ENCODE measurements around the gene ERP44. TPM values are rescaled to one million over a fixed set of nuclear protein-coding genes. Genes with fewer than 3 reads are reported as not detected.

Gene ERP44
- total RNA-seq, 1 experiment from 2014 or later, result 9.4 TPM

DNA sequence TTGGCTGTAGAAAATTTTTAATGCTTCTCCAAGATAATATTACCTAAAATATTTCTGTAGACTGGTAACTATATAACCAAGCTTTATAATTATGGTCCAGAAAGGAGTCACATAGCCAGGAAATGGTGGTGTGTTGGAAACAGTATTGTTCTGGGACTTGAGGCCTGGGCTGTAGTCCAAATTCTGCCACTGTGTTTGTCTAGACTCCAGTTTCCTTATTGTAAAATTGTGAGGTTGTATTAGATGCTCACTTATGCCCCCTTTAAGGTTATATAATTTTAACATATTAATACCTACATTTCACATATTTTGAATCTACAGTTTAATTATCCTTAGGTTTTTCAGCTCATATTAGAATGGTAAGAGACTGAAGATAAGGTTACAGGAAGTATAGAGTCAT, 149.9 kb downstream of the ERP44 start:
- Histone ChIP-seq H3K9me3 (ENCODE audit: control insufficient read depth in 1 of 2, insufficient read depth in 1 of 2, low read depth in 1 of 2, low read length in 2 of 2) (no peaks in the 10 kb centered on the region), H4K20me1 (ENCODE audit: insufficient read depth) (no peaks in the 10 kb centered on the region), H3K9me2 (ENCODE audit: insufficient read depth) (no peaks in the 10 kb centered on the region), H3K27me3 (ENCODE audit: insufficient read depth, low read length) (no peaks in the 10 kb centered on the region), H3K27ac (ENCODE audit: low read depth, low read length) (no peak overlapping the region), H3K4me2 (ENCODE audit: low read length) (no peak overlapping the region), H3K9ac (ENCODE audit: low read length) (no peak overlapping the region), H3K4me1 (ENCODE audit: control insufficient read depth in 1 of 2, insufficient read depth in 2 of 2, low read length in 2 of 2) (no peaks in the 10 kb centered on the region), H3K36me3 (ENCODE audit: control insufficient read depth in 1 of 2, insufficient read depth in 2 of 2, low read length in 2 of 2) (no peaks in the 10 kb centered on the region), H2AFZ (ENCODE audit: low read depth, low read length, poor library complexity, severe bottlenecking) (no peak overlapping the region), H3K4me3 (replicated peaks in 1 of 2; ENCODE audit: low read depth in 1 of 2, low read length in 2 of 2) (no peak overlapping the region), H3K79me2 (ENCODE audit: insufficient read depth, low read length) (no peaks in the 10 kb centered on the region)
- ChIA-PET CTCF (no interaction called here), POLR2A (interaction anchor here (1.4 kb wide), 1 partner anchor 9 kb away, joined by 3 read pairs; no protein-coding TSS in a partner anchor), RAD21 (ENCODE audit: low non-redundant PET in 1 of 2, low total read pairs in 2 of 2, uncharacterized antibody in 2 of 2, unreplicated experiment in 2 of 2) (no interaction called here)
- BruUV-seq (replicated peaks), result no TSS peak
- DNase-seq (ENCODE audit: low read depth, low spot score), result no peak
- intact Hi-C loops (cut with micrococcal nuclease), result no loop called here
- ATAC-seq, result no peak
- TF ChIP-seq EZH2phosphoT487 (IDR thresholded peaks at IDR 0.05; ENCODE audit: borderline replicate concordance), result no peak
- TF ChIP-seq, protein P1, sequence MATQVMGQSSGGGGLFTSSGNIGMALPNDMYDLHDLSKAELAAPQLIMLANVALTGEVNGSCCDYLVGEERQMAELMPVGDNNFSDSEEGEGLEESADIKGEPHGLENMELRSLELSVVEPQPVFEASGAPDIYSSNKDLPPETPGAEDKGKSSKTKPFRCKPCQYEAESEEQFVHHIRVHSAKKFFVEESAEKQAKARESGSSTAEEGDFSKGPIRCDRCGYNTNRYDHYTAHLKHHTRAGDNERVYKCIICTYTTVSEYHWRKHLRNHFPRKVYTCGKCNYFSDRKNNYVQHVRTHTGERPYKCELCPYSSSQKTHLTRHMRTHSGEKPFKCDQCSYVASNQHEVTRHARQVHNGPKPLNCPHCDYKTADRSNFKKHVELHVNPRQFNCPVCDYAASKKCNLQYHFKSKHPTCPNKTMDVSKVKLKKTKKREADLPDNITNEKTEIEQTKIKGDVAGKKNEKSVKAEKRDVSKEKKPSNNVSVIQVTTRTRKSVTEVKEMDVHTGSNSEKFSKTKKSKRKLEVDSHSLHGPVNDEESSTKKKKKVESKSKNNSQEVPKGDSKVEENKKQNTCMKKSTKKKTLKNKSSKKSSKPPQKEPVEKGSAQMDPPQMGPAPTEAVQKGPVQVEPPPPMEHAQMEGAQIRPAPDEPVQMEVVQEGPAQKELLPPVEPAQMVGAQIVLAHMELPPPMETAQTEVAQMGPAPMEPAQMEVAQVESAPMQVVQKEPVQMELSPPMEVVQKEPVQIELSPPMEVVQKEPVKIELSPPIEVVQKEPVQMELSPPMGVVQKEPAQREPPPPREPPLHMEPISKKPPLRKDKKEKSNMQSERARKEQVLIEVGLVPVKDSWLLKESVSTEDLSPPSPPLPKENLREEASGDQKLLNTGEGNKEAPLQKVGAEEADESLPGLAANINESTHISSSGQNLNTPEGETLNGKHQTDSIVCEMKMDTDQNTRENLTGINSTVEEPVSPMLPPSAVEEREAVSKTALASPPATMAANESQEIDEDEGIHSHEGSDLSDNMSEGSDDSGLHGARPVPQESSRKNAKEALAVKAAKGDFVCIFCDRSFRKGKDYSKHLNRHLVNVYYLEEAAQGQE (IDR thresholded peaks at IDR 0.05; ENCODE audit: low read depth), result no peak
- TF ChIP-seq, protein P2, sequence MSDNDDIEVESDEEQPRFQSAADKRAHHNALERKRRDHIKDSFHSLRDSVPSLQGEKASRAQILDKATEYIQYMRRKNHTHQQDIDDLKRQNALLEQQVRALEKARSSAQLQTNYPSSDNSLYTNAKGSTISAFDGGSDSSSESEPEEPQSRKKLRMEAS (IDR thresholded peaks at IDR 0.05), result no peak

DNA sequence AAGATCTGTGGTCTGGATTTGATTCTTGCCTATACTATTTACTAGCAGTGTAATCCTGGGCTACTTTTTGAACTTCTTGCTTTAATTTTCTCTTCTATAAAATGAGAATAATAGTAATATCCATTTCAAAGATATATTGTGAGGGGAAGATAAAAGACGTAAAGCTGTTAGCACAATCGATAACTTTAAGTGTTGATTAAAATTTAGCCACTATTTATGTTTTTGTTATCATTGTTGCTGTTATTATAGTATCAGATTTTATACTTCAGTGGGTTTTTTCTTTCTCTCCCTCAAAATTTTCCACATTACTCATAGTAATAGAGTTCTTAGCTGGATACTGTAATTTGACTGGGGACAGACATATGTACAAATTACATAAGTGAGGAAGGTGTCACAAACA, 150.3 kb downstream of the ERP44 start:
- H3K9ac ChIP-seq (ENCODE audit: low read length), result no peak overlapping the region
- no peaks in the 10 kb centered on the region for H4K20me1 ChIP-seq (ENCODE audit: insufficient read depth)
- CTCF ChIA-PET, result no interaction called here
- TF ChIP-seq EGR1 (IDR thresholded peaks at IDR 0.05; ENCODE audit: low read depth) (no peak), YY1 (IDR thresholded peaks at IDR 0.05; ENCODE audit: extremely low read depth, insufficient replicate concordance, low read depth, low read length) (no peak), RAD21 (IDR thresholded peaks at IDR 0.05; ENCODE audit: low read depth) (no peak), EZH2 (IDR thresholded peaks at IDR 0.05) (no peak), EZH2phosphoT487 (IDR thresholded peaks at IDR 0.05; ENCODE audit: borderline replicate concordance) (no peak), POLR2AphosphoS5 (IDR thresholded peaks at IDR 0.05; ENCODE audit: low read depth, low read length) (no peak), SRF (IDR thresholded peaks at IDR 0.05; ENCODE audit: low read depth) (no peak)
- TF ChIP-seq, protein P3, sequence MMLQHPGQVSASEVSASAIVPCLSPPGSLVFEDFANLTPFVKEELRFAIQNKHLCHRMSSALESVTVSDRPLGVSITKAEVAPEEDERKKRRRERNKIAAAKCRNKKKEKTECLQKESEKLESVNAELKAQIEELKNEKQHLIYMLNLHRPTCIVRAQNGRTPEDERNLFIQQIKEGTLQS (IDR thresholded peaks at IDR 0.05), result no peak
- TF ChIP-seq, protein P4, sequence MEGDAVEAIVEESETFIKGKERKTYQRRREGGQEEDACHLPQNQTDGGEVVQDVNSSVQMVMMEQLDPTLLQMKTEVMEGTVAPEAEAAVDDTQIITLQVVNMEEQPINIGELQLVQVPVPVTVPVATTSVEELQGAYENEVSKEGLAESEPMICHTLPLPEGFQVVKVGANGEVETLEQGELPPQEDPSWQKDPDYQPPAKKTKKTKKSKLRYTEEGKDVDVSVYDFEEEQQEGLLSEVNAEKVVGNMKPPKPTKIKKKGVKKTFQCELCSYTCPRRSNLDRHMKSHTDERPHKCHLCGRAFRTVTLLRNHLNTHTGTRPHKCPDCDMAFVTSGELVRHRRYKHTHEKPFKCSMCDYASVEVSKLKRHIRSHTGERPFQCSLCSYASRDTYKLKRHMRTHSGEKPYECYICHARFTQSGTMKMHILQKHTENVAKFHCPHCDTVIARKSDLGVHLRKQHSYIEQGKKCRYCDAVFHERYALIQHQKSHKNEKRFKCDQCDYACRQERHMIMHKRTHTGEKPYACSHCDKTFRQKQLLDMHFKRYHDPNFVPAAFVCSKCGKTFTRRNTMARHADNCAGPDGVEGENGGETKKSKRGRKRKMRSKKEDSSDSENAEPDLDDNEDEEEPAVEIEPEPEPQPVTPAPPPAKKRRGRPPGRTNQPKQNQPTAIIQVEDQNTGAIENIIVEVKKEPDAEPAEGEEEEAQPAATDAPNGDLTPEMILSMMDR (IDR thresholded peaks at IDR 0.05 in 2 of 3, conservative IDR thresholded peaks at IDR 0.05 in 1 of 3; ENCODE audit: borderline replicate concordance in 1 of 3, insufficient read depth in 1 of 3, low read depth in 2 of 3, low read length in 2 of 3), result no peak
- TF ChIP-seq, protein P5, sequence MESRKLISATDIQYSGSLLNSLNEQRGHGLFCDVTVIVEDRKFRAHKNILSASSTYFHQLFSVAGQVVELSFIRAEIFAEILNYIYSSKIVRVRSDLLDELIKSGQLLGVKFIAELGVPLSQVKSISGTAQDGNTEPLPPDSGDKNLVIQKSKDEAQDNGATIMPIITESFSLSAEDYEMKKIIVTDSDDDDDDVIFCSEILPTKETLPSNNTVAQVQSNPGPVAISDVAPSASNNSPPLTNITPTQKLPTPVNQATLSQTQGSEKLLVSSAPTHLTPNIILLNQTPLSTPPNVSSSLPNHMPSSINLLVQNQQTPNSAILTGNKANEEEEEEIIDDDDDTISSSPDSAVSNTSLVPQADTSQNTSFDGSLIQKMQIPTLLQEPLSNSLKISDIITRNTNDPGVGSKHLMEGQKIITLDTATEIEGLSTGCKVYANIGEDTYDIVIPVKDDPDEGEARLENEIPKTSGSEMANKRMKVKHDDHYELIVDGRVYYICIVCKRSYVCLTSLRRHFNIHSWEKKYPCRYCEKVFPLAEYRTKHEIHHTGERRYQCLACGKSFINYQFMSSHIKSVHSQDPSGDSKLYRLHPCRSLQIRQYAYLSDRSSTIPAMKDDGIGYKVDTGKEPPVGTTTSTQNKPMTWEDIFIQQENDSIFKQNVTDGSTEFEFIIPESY (IDR thresholded peaks at IDR 0.05; ENCODE audit: extremely low read depth, insufficient replicate concordance, low read length), result no peak

More for the DNA sequence above, 150.3 kb downstream of the ERP44 start:
- no TSS peak for BruUV-seq (replicated peaks)
- Histone ChIP-seq H3K9me3 (ENCODE audit: control insufficient read depth in 1 of 2, insufficient read depth in 1 of 2, low read depth in 1 of 2, low read length in 2 of 2) (no peaks in the 10 kb centered on the region), H3K79me2 (ENCODE audit: insufficient read depth, low read length) (no peaks in the 10 kb centered on the region), H3K36me3 (ENCODE audit: control insufficient read depth in 1 of 2, insufficient read depth in 2 of 2, low read length in 2 of 2) (no peaks in the 10 kb centered on the region), H3K4me1 (ENCODE audit: control insufficient read depth in 1 of 2, insufficient read depth in 2 of 2, low read length in 2 of 2) (no peaks in the 10 kb centered on the region), H3K27me3 (ENCODE audit: insufficient read depth, low read length) (no peaks in the 10 kb centered on the region), H3K4me2 (ENCODE audit: low read length) (no peak overlapping the region), H3K4me3 (replicated peaks in 1 of 2; ENCODE audit: low read depth in 1 of 2, low read length in 2 of 2) (no peak overlapping the region), H3K9me2 (ENCODE audit: insufficient read depth) (no peaks in the 10 kb centered on the region), H2AFZ (ENCODE audit: low read depth, low read length, poor library complexity, severe bottlenecking) (no peak overlapping the region), H3K27ac (ENCODE audit: low read depth, low read length) (no peak overlapping the region)
- ChIA-PET RAD21 (ENCODE audit: low non-redundant PET in 1 of 2, low total read pairs in 2 of 2, uncharacterized antibody in 2 of 2, unreplicated experiment in 2 of 2) (no interaction called here), POLR2A (interaction anchor here (1.4 kb wide), 1 partner anchor 9 kb away, joined by 3 read pairs; no protein-coding TSS in a partner anchor)
- intact Hi-C loops (cut with micrococcal nuclease), result no loop called here
- DNase-seq (ENCODE audit: low read depth, low spot score), result no peak
- no peak for ATAC-seq

Measured in HCT116 (cell line).